Fibroblast of mammary gland (primary cell): ENCODE measurements around the gene PTPRN2.

Experiments used
- DNase-seq: peaks from one replicate; pipeline ENCODE4 v3.0.0-alpha.2; 2010; ENCODE audit warnings: low read depth
- H3K4me3 ChIP-seq: 2 replicates; pipeline ENCODE4 v1.5.1; 2011; ENCODE audit warnings: low read depth, mild to moderate bottlenecking, low read length, moderate library complexity; ENCODE audit not compliant: control insufficient read depth
- TF ChIP-seq, protein P1 (sequence below): conservative IDR thresholded peaks from 2 replicates; pipeline ENCODE4 v1.5.1; 2011; ENCODE audit warnings: low read depth, low read length, inconsistent platforms; ENCODE audit not compliant: control insufficient read depth, insufficient read depth

Gene PTPRN2

DNA sequence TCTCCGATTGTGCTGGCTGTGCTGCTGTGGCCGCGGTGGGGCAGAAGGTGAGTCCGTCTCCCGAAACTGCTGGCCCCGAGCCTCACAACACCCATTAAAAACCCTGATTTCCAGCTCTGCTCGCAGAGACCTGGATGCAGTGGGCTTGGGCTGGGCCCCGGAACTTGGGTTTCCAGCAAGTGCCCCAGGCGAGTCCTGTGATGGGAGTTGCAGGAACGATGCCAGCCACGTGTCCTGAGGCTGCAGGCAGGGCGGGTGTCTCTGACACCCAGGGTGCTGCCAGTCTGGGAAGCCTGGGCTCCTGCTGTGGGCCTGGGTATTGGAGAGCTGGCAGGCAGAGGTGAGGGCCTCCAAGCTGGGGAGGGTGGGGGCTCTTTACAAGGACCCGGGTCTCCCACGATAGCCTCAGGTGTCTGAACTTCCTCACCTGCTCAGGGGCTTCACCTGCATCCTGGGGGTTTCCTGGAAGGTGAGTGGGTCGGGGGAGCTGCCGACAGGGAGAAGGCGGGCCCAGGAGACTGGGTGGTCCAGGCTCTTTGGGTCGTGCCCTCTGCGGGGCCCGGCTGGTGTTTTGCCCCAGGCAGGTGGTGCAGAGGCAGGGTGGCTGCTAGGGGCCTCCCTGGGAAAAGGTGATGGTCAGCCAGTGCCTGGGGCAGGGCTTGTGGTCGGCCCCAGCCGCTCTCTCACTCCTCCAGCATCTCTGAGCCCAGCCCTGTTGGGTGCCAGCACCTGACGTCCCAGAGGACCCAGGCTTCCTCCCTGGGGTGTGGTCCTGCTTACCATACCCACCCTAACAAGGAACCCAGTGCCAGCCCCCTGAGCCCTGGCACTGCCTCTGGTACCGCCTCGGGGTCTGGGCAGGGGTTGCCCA, 1070.5 kb downstream of the PTPRN2 start:
- TF ChIP-seq, protein P1, sequence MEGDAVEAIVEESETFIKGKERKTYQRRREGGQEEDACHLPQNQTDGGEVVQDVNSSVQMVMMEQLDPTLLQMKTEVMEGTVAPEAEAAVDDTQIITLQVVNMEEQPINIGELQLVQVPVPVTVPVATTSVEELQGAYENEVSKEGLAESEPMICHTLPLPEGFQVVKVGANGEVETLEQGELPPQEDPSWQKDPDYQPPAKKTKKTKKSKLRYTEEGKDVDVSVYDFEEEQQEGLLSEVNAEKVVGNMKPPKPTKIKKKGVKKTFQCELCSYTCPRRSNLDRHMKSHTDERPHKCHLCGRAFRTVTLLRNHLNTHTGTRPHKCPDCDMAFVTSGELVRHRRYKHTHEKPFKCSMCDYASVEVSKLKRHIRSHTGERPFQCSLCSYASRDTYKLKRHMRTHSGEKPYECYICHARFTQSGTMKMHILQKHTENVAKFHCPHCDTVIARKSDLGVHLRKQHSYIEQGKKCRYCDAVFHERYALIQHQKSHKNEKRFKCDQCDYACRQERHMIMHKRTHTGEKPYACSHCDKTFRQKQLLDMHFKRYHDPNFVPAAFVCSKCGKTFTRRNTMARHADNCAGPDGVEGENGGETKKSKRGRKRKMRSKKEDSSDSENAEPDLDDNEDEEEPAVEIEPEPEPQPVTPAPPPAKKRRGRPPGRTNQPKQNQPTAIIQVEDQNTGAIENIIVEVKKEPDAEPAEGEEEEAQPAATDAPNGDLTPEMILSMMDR, result no peak
- no peak for DNase-seq
- no peak overlapping the region for H3K4me3 ChIP-seq

DNA sequence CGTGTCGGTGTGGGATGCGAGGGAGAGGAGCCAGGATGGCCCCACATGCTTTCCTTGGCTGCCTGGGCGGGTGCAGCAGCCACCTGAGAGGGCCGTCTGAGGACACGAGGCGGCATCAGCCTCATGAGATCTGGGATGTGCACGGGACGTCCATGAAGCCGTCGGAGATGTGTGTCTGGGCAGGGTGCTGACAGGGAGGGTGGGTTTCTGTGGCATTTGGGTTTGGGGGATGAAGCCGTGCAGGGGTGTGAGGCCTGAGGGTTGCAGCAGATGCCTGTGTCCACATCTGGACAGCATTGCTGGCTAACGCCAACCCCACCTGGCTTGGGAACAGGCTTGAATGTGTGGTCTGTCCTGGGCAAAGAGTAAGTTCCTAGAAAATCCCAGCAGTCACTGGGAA, 1071.3 kb downstream of the PTPRN2 start:
- H3K4me3 ChIP-seq, result no peak overlapping the region
- no peak for DNase-seq
- TF ChIP-seq, protein P1, result no peak

DNA sequence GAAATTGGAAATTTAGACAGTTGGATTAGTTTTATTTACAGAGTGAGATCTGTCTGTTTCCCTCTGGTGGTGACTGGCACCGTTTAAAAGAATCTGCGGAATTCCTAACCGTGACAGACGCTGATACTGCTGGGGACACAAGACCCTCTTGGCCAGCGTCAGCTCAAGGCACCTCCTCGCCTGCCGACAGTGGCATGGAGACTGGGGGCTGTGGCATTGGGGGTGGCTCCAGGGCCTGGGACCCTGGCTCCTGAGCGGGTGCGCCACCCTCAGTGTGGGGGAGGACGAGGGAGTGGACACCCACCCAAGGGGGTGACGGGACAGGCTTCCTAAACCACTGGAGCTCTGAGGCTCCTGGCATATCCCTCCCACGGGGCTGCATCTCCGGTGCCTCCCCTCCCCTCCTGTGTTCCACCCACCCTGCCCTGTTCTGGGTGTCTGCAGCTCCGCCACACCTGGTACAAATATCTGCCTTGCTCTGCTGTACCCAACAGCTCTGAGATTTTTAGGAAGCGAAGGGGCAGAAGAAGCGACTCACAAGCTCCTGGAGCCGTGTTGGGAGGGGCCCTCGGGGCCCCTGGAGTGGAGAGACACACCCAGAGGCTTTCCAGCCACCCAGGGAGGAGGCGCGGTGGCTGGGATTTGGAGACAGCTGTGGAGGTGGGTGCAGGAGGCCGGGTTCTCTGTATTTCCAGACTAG, 1072.1 kb downstream of the PTPRN2 start:
- TF ChIP-seq, protein P1, result no peak
- H3K4me3 ChIP-seq, result no peak overlapping the region
- DNase-seq, result no peak

DNA sequence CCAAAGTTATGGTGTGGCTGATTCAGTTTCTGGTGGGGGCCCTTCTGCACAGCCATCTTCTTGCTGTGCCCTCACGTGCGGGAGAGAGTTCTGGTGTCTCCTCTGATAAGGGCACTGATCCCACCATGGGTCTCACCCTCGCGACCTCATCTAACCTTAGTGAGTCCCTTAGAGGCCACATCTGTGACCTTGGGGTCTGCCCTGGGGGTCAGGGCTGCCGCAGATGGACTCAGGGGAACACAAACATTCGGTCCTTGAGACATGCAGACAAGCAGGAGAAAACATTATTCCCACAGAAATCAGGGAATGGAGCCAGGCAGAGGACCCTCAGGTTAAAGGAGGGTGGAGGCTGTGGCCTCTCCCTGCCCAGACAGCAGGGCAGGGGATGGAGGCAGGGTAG, 1072.9 kb downstream of the PTPRN2 start:
- no peak overlapping the region for H3K4me3 ChIP-seq
- TF ChIP-seq, protein P1, result no peak

DNA sequence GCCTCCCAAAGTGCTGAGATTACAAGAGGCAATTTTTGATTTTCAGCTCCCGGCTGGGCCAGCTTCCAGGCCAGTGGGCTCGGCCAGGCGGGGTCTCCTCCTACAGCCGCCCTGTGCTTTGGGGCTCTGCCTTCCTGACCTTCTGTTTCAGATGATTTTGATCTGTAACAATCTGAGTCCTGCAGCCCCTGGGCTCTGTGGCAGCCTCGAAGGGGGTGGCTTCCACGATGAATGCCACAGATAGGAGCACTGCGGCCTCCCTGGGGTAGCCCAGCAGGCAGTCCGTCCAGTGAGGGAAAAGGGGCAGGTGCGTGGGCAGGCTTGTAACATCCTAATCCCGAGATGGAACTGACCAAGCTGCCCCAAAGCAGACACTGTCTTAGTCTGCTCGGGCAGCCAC, 1073.3 kb downstream of the PTPRN2 start:
- DNase-seq, result no peak
- no peak overlapping the region for H3K4me3 ChIP-seq
- TF ChIP-seq, protein P1, result no peak

More for the DNA sequence above, 1072.9 kb downstream of the PTPRN2 start:
- DNase-seq, result no peak

DNA sequence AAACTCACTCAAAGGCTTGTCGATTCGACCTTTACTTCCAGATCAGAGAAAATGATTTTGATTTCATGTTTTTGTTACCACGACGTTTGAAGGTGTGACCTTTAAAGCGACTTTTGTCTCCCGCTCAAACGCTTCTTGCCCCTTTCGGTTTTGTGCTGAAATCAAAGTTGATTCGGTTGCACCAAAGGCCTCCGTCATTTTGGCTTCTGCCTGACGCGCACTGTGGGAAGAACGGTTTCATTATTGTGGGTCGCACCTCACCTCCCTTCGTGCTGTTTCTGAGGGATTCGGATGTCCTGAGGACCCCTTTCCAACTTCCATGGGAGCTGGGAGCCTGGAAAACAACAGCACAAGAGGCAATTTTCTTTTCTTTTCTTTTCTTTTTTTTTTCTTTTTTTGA, 1073.9 kb downstream of the PTPRN2 start:
- H3K4me3 ChIP-seq, result no peak overlapping the region
- TF ChIP-seq, protein P1, result no peak
- DNase-seq, result no peak
